Measurements from ENCODE around the gene TMEM258.

TMEM258 gene

DNA sequence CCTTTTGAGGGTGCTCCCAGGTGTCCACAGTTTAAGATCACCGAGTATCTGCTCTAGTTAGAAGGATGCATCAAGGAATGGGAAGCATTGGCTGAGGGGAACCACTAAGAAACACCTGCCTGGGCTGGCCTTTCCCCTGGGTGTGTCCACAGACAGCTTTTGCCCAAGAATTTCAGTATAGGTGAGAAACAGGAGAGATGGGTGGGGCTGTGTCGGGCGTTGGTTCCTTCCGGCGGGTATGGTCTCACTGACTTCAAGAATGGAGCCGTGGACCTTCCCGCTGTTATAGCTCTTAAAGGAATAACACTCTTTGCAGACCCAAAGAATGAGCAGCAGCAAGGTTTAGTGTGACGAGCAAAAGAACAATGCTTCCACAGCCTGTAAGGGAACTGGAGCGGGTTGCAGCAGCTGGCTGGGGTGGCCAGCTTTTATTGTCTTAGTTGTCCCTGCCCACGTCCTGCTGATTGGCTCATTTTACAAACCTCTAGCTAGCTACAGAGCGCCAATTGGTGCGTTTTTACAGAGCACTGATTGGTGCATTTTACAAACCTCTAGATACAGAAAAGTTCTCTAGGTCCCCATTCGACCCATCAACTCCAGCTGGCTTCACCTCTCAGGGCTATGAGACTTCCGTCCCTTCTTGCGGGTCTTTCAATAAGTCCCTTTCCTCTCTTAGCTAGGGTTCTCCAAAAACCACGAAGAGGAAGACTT, 22.0 kb upstream of the TMEM258 start:
- Mint-ChIP-seq H3K27ac (peak overlapping the region; percentile 71), H3K27me3 (peaks cover 38% of the 10 kb centered on the region), H3K4me3 (peak overlapping the region; percentile 86), H3K36me3 (ENCODE audit: low read depth) (peaks cover 28% of the 10 kb centered on the region), H3K4me1 (ENCODE audit: low read depth) (peaks cover 24% of the 10 kb centered on the region), H3K9me3 (no peaks in the 10 kb centered on the region)
- DNase-seq: no peak

DNA sequence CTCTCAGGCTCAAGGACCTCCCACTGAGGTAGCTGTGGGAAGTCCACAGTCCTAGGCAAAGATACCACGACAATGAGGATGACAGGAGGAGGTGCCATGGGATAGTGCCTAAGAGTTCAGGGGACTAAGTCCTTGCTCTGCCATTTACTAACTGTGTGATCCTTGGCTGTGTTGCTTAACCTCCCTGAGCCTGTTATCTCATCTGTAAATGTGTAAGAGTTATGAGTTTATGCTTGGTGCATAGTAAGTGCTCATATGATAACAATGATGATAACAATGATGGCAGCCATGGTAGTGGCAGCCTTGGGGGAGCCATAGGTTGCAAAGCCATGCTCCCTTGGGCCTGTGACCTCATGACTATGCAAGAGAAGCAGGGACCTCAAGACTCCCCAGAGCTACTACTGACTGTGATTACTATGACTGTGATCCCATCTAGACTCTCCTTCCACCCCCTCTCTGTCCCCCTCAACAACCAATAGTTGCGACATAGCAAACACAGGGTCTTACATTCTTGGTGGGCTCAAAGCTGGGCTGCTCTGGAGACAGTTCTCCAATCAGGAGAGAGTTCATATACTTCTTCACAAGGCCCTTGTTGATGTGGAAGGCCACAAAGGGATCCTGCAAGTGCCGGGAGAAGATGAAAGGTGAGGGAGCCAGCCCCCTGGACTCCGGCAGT, 20.5 kb upstream of the TMEM258 start:
- H3K9me3 Mint-ChIP-seq: no peaks in the 10 kb centered on the region
- no peak for DNase-seq
- H3K27me3 Mint-ChIP-seq: peaks cover 35% of the 10 kb centered on the region
- no peak overlapping the region for H3K4me3 Mint-ChIP-seq
- no peak overlapping the region for H3K27ac Mint-ChIP-seq
- H3K36me3 Mint-ChIP-seq (ENCODE audit: low read depth): peaks cover 34% of the 10 kb centered on the region
- H3K4me1 Mint-ChIP-seq (ENCODE audit: low read depth): peaks cover 24% of the 10 kb centered on the region

- no peak for DNase-seq
- no peaks in the 10 kb centered on the region for H3K9me3 Mint-ChIP-seq
- H3K36me3 Mint-ChIP-seq (ENCODE audit: low read depth): peaks cover 43% of the 10 kb centered on the region
- H3K27me3 Mint-ChIP-seq: peaks cover 25% of the 10 kb centered on the region
- H3K27ac Mint-ChIP-seq: no peak overlapping the region
- no peak overlapping the region for H3K4me3 Mint-ChIP-seq
- H3K4me1 Mint-ChIP-seq (ENCODE audit: low read depth): peaks cover 17% of the 10 kb centered on the region
Measured at GRCh38 chr11:61811831-61812230, 19.4 kb upstream of the TMEM258 start.

GRCh38 chr11:61810671-61811175, 18.3 kb upstream of the TMEM258 start:
- Mint-ChIP-seq H3K27me3 (peaks cover 17% of the 10 kb centered on the region), H3K4me3 (no peak overlapping the region), H3K27ac (no peak overlapping the region), H3K4me1 (ENCODE audit: low read depth) (peaks cover 9% of the 10 kb centered on the region), H3K9me3 (no peaks in the 10 kb centered on the region), H3K36me3 (ENCODE audit: low read depth) (peaks cover 38% of the 10 kb centered on the region)
- DNase-seq: no peak

GRCh38 chr11:61806785-61807184, 14.4 kb upstream of the TMEM258 start:
- no peaks in the 10 kb centered on the region for H3K4me1 Mint-ChIP-seq (ENCODE audit: low read depth)

DNA sequence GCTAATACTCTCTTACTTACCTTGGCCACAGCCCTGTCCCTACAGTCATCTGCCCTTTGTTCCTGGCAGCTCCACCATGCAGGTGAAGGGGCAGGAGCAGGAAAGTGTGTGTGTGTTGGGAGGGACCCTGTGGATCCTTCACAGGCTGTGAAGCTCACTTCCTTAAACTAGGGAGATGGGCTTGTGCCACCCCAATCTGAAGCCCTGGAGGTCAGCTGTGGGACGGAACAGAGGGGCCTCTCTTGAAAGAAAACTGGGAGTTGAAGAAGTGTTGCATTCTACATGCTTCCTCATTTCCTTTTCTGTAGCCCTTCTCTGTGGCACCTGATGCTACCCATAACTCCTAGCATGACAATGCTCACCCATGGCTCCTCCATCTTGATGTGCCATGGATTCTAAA, 12.7 kb upstream of the TMEM258 start:
- Mint-ChIP-seq H3K4me1 (ENCODE audit: low read depth) (no peaks in the 10 kb centered on the region), H3K4me3 (no peak overlapping the region), H3K9me3 (no peaks in the 10 kb centered on the region), H3K27me3 (no peaks in the 10 kb centered on the region), H3K27ac (no peak overlapping the region), H3K36me3 (ENCODE audit: low read depth) (peaks cover 62% of the 10 kb centered on the region)
- DNase-seq: no peak

More at GRCh38 chr11:61806785-61807184, 14.4 kb upstream of the TMEM258 start:
- Mint-ChIP-seq H3K4me3 (no peak overlapping the region), H3K27ac (no peak overlapping the region), H3K36me3 (ENCODE audit: low read depth) (peaks cover 55% of the 10 kb centered on the region), H3K9me3 (no peaks in the 10 kb centered on the region), H3K27me3 (no peaks in the 10 kb centered on the region)
- DNase-seq: no peak

DNA sequence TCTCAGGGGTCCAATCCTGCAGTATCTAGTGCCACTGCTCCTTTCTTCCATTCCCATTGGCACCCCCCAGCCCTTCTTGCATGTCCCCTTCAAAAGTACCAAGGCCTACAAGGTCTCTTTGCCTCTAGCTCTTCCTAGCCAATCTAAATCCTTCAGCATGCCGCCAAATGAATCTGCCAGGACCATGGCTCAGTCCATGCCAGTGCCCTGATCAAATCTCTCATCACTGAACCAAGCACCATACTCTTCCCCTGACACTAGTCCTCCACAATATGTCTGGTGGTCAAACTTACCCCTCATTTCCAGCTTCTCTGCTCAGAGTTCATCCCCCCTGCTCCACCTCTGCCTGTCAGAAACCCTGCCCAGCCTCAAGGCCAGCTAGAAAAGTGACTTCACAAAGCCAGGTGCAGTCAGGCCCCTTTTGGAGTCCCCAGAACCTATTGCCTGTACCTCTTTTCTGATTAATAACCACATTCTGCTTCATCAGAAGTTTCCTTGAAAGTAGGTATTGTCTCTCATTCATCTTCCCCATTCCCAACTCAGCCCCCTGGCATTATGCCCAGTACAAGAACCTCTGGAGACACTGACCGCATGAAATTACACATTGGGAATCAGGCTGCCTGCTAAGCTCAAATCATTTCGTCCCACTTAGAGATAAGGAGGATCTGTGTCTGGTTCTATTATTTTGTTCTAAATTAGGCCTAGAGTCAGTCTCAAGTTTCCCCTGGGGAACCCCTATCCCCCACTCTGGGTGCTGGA, 11.7 kb upstream of the TMEM258 start:
- Mint-ChIP-seq H3K4me3 (no peak overlapping the region), H3K4me1 (ENCODE audit: low read depth) (peaks cover 3% of the 10 kb centered on the region), H3K36me3 (ENCODE audit: low read depth) (peaks cover 66% of the 10 kb centered on the region), H3K27ac (no peak overlapping the region), H3K9me3 (no peaks in the 10 kb centered on the region), H3K27me3 (no peaks in the 10 kb centered on the region)
- no peak for DNase-seq

DNA sequence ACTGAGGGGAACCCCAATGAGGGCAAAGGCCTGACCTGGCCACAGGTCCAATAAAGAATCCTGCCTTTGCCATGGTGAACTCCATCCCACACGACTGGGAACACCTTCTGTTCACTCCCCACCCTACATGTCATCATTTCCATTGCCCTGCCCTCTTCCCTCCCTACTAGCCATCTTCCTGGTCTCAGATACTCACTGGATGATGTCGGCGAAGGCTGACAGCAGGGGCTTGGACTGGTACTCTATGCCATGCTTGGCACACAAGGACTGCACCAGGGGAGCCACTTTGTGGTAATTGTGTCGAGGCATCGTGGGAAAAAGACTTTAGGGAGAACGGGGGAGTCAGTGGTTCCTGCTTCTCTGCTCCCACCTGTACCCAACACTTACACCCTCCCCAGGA, 10.2 kb upstream of the TMEM258 start:
- H3K4me3 Mint-ChIP-seq: no peak overlapping the region
- no peak overlapping the region for H3K27ac Mint-ChIP-seq
- peaks cover 72% of the 10 kb centered on the region for H3K36me3 Mint-ChIP-seq (ENCODE audit: low read depth)
- H3K9me3 Mint-ChIP-seq: no peaks in the 10 kb centered on the region
- no peaks in the 10 kb centered on the region for H3K27me3 Mint-ChIP-seq
- DNase-seq: no peak
- peaks cover 5% of the 10 kb centered on the region for H3K4me1 Mint-ChIP-seq (ENCODE audit: low read depth)

- Mint-ChIP-seq H3K9me3 (no peaks in the 10 kb centered on the region), H3K36me3 (ENCODE audit: low read depth) (peaks cover 82% of the 10 kb centered on the region), H3K27ac (no peak overlapping the region), H3K4me1 (ENCODE audit: low read depth) (peaks cover 21% of the 10 kb centered on the region), H3K27me3 (no peaks in the 10 kb centered on the region), H3K4me3 (no peak overlapping the region)
- DNase-seq: no peak
Measured at GRCh38 chr11:61800331-61801281, 8.2 kb upstream of the TMEM258 start.

DNA sequence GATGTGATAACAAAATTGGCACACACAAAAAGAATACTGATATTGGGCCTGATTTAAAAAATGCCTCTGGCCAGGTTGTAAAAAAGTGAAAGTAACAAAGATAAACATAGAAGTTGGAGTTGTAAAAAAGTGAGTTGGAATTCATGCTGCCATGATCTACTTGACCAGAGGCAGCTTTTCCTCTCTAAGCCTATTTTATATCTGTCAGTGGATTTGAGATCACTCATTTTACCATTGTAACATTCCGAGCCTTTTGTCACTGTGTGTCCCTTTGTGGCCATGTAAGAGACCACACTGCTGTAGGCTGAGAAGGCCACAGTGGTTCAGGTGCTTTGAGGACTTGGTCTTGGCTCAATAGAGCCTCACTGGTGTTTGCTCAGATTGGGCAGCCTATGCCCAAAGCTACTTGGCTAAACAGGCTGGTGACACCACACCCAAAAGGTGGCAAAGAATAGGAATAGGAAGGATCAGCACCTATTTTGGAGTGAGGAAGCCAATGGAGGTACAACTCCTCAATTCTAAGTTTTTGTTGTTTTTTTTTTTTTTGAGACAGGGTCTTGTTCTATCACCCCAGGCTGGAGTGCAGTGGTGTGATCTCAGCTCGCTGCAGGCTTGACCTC, 7.4 kb upstream of the TMEM258 start:
- DNase-seq: no peak
- Mint-ChIP-seq H3K9me3 (no peaks in the 10 kb centered on the region), H3K4me1 (ENCODE audit: low read depth) (peaks cover 29% of the 10 kb centered on the region), H3K4me3 (no peak overlapping the region), H3K27ac (no peak overlapping the region), H3K36me3 (ENCODE audit: low read depth) (peaks cover 85% of the 10 kb centered on the region), H3K27me3 (no peaks in the 10 kb centered on the region)

DNA sequence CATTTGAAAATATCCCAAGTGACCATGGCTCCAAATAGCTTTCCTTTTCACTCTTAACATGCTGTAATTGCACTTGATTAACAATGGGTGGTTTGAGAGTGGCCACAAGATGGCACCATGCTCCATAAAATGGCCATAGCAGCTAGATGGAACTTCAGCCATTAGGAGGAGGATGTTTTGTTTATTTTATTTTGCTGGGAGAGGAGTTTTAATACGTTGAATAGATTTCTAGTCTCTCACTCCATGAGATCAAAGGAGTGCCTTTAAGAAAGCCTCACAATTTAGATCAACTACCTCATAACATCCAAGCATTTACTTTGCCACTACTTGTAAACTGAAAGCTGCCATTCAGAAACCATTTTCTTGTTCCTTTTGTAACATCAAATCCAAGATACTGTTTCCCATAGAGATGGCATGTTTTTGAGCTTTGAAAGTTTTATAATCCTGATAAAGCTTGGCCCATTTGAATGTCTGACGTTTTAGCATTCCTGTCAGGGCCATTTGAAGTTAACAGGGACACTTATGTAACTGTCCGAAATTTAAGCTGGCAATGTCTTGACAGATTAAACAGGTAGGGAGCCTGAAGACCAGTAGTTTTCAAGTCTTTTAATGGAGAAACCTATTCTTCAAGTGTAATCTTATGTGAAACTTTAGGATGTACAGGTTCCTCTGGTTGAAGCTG, 5.0 kb upstream of the TMEM258 start:
- H3K4me1 Mint-ChIP-seq (ENCODE audit: low read depth): peaks cover 36% of the 10 kb centered on the region
- H3K27me3 Mint-ChIP-seq: no peaks in the 10 kb centered on the region
- no peak overlapping the region for H3K4me3 Mint-ChIP-seq
- H3K9me3 Mint-ChIP-seq: no peaks in the 10 kb centered on the region
- H3K36me3 Mint-ChIP-seq (ENCODE audit: low read depth): peaks cover 89% of the 10 kb centered on the region
- H3K27ac Mint-ChIP-seq: no peak overlapping the region
- DNase-seq: peak; percentile 54

DNA sequence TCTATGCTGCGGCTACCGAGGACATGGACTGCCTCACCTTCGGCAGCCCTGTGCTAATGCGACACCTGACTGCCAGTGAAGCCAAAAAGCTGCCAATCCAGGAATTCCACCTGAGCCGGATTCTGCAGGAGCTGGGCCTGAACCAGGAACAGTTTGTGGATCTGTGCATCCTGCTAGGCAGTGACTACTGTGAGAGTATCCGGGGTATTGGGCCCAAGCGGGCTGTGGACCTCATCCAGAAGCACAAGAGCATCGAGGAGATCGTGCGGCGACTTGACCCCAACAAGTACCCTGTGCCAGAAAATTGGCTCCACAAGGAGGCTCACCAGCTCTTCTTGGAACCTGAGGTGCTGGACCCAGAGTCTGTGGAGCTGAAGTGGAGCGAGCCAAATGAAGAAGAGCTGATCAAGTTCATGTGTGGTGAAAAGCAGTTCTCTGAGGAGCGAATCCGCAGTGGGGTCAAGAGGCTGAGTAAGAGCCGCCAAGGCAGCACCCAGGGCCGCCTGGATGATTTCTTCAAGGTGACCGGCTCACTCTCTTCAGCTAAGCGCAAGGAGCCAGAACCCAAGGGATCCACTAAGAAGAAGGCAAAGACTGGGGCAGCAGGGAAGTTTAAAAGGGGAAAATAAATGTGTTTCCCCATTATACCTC, 3.6 kb upstream of the TMEM258 start:
- Mint-ChIP-seq H3K4me1 (ENCODE audit: low read depth) (peaks cover 42% of the 10 kb centered on the region), H3K27ac (no peak overlapping the region), H3K4me3 (no peak overlapping the region), H3K36me3 (ENCODE audit: low read depth) (peaks cover 87% of the 10 kb centered on the region), H3K27me3 (no peaks in the 10 kb centered on the region), H3K9me3 (no peaks in the 10 kb centered on the region)
- no peak for DNase-seq

DNA sequence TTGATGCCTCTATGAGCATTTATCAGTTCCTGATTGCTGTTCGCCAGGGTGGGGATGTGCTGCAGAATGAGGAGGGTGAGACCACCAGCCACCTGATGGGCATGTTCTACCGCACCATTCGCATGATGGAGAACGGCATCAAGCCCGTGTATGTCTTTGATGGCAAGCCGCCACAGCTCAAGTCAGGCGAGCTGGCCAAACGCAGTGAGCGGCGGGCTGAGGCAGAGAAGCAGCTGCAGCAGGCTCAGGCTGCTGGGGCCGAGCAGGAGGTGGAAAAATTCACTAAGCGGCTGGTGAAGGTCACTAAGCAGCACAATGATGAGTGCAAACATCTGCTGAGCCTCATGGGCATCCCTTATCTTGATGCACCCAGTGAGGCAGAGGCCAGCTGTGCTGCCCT, 3.1 kb upstream of the TMEM258 start:
- H3K4me1 Mint-ChIP-seq (ENCODE audit: low read depth): peaks cover 45% of the 10 kb centered on the region
- no peaks in the 10 kb centered on the region for H3K27me3 Mint-ChIP-seq
- peak overlapping the region; percentile 92 for H3K4me3 Mint-ChIP-seq
- no peaks in the 10 kb centered on the region for H3K9me3 Mint-ChIP-seq
- no peak for DNase-seq
- peaks cover 89% of the 10 kb centered on the region for H3K36me3 Mint-ChIP-seq (ENCODE audit: low read depth)
- H3K27ac Mint-ChIP-seq: no peak overlapping the region
